Left ventricle myocardium inferior (tissue), 1 donor: Measurements from ENCODE around the gene NIF3L1. TPM values are rescaled to one million over a fixed set of nuclear protein-coding genes. Genes with fewer than 3 reads are reported as not detected.

ENCODE experiments used
- DNase-seq: peaks from one replicate; pipeline ENCODE4 v3.0.0-alpha.2; 2020
- H3K27ac ChIP-seq: fragments of 200-600 bp; replicated peaks from 2 replicates; pipeline ENCODE4 v1.8.0; 2021
- H3K27me3 ChIP-seq: fragments of 200-600 bp; 2 replicates; pipeline ENCODE4 v1.8.0; 2021; ENCODE audit warnings: low read depth
- H3K36me3 ChIP-seq: fragments of 200-600 bp; 2 replicates; pipeline ENCODE4 v1.8.0; 2021
- H3K4me1 ChIP-seq: fragments of 200-600 bp; 2 replicates; pipeline ENCODE4 v1.8.0; 2021
- H3K4me3 ChIP-seq: fragments of 200-600 bp; 2 replicates; pipeline ENCODE4 v1.8.0; 2021; ENCODE audit warnings: mild to moderate bottlenecking, moderate library complexity
- H3K9me3 ChIP-seq: fragments of 200-600 bp; replicated peaks from 2 replicates; pipeline ENCODE4 v1.8.0; 2021
- intact Hi-C: fragments of 100-400 bp; cut with micrococcal nuclease; formaldehyde crosslinking; loops from one replicate; pipeline ENCODE4 v1.11.0; 2022
- total RNA-seq: library from RNA; stranded (reverse); fragmentation: NEBNext Ultra II Directional; extraction: Animal tissue kit (Norgen Biotek cat#: 25700); gene quantifications from one replicate; pipeline ENCODE4 v1.2.1, GENCODE V29; 2021
- TF ChIP-seq, protein P1 (sequence below): fragments of 200-600 bp; IDR thresholded peaks from 2 replicates; pipeline ENCODE4 v1.8.0; 2021; ENCODE audit warnings: antibody characterized with exemption, mild to moderate bottlenecking, borderline replicate concordance
- donor health status: DM: no; HTN: yes; CAD: no; lungs with severe emphysema.

Gene NIF3L1
- total RNA-seq, 1 donor from 2014 or later = 23.6 TPM

- TF ChIP-seq, protein P1, sequence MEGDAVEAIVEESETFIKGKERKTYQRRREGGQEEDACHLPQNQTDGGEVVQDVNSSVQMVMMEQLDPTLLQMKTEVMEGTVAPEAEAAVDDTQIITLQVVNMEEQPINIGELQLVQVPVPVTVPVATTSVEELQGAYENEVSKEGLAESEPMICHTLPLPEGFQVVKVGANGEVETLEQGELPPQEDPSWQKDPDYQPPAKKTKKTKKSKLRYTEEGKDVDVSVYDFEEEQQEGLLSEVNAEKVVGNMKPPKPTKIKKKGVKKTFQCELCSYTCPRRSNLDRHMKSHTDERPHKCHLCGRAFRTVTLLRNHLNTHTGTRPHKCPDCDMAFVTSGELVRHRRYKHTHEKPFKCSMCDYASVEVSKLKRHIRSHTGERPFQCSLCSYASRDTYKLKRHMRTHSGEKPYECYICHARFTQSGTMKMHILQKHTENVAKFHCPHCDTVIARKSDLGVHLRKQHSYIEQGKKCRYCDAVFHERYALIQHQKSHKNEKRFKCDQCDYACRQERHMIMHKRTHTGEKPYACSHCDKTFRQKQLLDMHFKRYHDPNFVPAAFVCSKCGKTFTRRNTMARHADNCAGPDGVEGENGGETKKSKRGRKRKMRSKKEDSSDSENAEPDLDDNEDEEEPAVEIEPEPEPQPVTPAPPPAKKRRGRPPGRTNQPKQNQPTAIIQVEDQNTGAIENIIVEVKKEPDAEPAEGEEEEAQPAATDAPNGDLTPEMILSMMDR = no peak
Observed at GRCh38 chr2:200847269-200847668, 41.9 kb upstream of the NIF3L1 start.

GRCh38 chr2:200847939-200848338 lies 41.2 kb upstream of the NIF3L1 start:
- H3K9me3 ChIP-seq = no peaks in the 10 kb centered on the region
- H3K36me3 ChIP-seq = peaks cover 25% of the 10 kb centered on the region
- no peaks in the 10 kb centered on the region for H3K27me3 ChIP-seq
- TF ChIP-seq, protein P1 = no peak
- no peak overlapping the region for H3K27ac ChIP-seq
- intact Hi-C loops = no loop called here
- DNase-seq = no peak
- H3K4me1 ChIP-seq = no peaks in the 10 kb centered on the region
- H3K4me3 ChIP-seq = no peak overlapping the region

More at GRCh38 chr2:200847269-200847668, 41.9 kb upstream of the NIF3L1 start:
- Histone ChIP-seq H3K4me1 (no peaks in the 10 kb centered on the region), H3K9me3 (no peaks in the 10 kb centered on the region), H3K36me3 (peaks cover 18% of the 10 kb centered on the region), H3K4me3 (no peak overlapping the region), H3K27ac (no peak overlapping the region), H3K27me3 (no peaks in the 10 kb centered on the region)
- no peak for DNase-seq
- intact Hi-C loops = no loop called here

DNA sequence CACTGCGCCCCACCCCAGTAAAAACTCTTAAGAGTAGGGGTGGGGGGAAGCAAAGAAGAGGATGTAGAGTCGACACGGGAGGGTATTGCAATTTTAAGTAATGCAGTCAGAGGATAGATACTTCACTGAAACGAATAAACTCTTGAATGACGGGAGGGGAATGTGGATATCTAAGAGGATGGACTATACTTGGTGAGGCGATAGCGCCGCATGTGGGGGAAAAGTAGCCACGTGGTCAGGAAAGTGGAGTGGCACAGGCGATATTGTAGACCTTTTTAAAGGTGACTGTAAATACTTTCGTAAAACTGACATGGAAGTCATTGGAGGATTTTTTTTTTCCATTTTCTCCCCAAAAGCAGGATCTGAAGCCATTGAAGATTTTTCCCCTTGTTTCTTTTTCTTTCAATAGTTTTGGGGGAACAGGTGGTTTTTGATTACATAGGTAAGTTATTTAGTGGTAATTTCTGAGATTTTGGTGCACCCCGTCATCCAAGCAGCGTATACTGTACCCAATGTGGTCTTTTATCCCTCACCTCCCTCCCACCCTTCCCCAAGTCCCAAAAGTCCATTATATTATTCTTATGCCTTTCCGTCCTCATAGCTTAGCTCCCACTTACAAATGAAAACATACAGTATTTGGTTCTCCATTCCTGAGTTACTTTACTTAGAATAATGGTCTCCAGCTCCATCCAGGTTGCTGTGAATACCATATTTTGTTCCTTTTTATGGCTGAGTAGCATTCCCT lies 38.5 kb upstream of the NIF3L1 start:
- intact Hi-C loops = no loop called here
- H3K27ac ChIP-seq = no peak overlapping the region
- no peaks in the 10 kb centered on the region for H3K9me3 ChIP-seq
- H3K36me3 ChIP-seq = peaks cover 52% of the 10 kb centered on the region
- H3K27me3 ChIP-seq = no peaks in the 10 kb centered on the region
- TF ChIP-seq, protein P1 = no peak
- peaks cover 2% of the 10 kb centered on the region for H3K4me1 ChIP-seq
- DNase-seq = no peak
- H3K4me3 ChIP-seq = no peak overlapping the region

DNA sequence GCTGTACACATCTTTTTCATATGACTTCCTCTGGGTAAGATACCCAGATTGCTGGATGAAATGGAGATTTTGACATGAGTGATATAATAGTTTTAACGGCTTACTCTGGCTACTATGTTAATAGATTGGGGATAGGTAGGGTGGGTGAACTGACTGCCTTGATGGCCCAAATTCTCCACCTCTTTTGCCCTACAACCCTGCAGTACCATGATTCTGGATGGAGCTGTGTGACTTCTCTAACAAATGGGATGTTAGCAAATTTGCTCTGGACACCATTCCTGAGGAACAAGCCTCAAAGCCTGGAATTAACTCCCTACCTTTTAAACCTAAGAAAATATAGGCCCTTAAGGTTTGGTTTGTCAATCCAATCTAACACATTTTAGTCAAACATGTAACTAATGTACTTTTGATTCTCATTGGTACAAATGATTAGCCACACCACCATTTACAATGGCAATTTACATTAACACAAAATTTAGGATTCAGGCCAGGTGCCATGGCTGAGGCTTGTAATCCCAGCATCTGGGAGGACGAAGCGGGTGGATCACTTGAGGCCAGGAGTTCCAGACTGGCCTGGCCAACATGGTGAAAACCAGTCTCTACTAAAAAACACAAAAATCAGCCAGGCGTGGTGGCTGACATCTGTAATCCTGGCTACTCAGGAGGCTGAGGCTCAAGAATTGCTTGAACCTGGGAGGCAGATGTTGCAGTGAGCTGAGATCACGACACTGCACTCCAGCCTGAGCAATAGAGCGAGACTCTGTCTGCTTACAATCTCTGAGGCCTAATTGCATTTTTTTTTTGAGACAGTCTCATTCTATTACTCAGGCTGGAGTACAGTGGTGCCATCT lies 37.5 kb upstream of the NIF3L1 start:
- H3K27ac ChIP-seq = no peak overlapping the region
- H3K4me1 ChIP-seq = peaks cover 12% of the 10 kb centered on the region
- no peak for DNase-seq
- intact Hi-C loops = no loop called here
- H3K4me3 ChIP-seq = no peak overlapping the region
- TF ChIP-seq, protein P1 = no peak
- peaks cover 62% of the 10 kb centered on the region for H3K36me3 ChIP-seq
- H3K9me3 ChIP-seq = no peaks in the 10 kb centered on the region
- no peaks in the 10 kb centered on the region for H3K27me3 ChIP-seq

DNA sequence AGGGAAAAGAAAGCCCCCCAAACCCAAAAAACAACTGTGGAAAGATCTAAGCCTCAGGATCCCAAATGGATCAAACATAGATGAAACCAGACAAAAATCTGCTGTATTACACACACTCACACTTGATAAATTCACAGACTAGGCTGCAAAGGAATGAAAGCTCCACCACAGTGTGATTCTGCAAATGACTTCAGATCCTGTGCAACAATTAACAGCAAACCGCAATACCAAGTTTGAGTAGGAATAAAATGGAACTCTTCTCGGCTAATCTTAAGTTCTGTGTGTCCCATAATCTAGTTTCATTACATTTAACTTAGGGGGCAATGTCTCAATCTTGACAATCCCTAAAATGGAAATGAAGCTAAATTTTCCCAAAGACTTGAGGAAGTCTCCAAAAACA lies 36.6 kb upstream of the NIF3L1 start:
- Histone ChIP-seq H3K27ac (no peak overlapping the region), H3K4me3 (no peak overlapping the region), H3K27me3 (no peaks in the 10 kb centered on the region), H3K36me3 (peaks cover 71% of the 10 kb centered on the region), H3K9me3 (no peaks in the 10 kb centered on the region), H3K4me1 (peaks cover 21% of the 10 kb centered on the region)
- TF ChIP-seq, protein P1 = no peak
- no peak for DNase-seq
- intact Hi-C loops = no loop called here
